ENCODE measurements around the gene SPACA6. TPM values are rescaled to one million over a fixed set of nuclear protein-coding genes. Genes with fewer than 3 reads are reported as not detected.

Gene SPACA6
- total and polyA plus RNA-seq, 4 donors = 0.92 to 2.5 (median 1.3) TPM

GRCh38 chr19:51692468-51692867 lies 662 bp upstream of the SPACA6 start:
- H3K4me1 ChIP-seq (ENCODE audit: control insufficient read depth in 4 of 4, insufficient read depth in 4 of 4, low read length in 3 of 4) = peaks cover 0 to 6% (median 1%) of the 10 kb centered on the region in 4 donors
- no peak for DNase-seq (ENCODE audit: low spot score)
- no peaks in the 10 kb centered on the region for H3K36me3 ChIP-seq (ENCODE audit: control insufficient read depth in 4 of 4, insufficient read depth in 3 of 4, low read depth in 1 of 4, low read length in 3 of 4)
- no peak overlapping the region for H3K4me3 ChIP-seq (ENCODE audit: low read depth in 1 of 3, low read length in 3 of 3)
- no peak overlapping the region for H3K9ac ChIP-seq (ENCODE audit: low read depth in 1 of 2, low read length in 2 of 2)
- H3K27me3 ChIP-seq (ENCODE audit: control insufficient read depth in 4 of 4, insufficient read depth in 4 of 4, low read length in 3 of 4) = peaks cover 0 to 11% (median 1%) of the 10 kb centered on the region in 4 donors
- 85% methylated on average over 18 of the region's 18 CpGs for WGBS
- no peak overlapping the region for H3K27ac ChIP-seq (ENCODE audit: low read depth in 1 of 2, low read length in 2 of 2)
- no peaks in the 10 kb centered on the region for H3K9me3 ChIP-seq (ENCODE audit: control insufficient read depth in 4 of 4, low read length in 3 of 4)
- no peak for TF ChIP-seq REST (IDR thresholded peaks at IDR 0.05)
- no peak for TF ChIP-seq RAD21 (IDR thresholded peaks at IDR 0.05)
- TF ChIP-seq ZBTB33 (IDR thresholded peaks at IDR 0.05) = no peak
- TF ChIP-seq RXRA (IDR thresholded peaks at IDR 0.05) = no peak
- no peak for TF ChIP-seq TAF1 (conservative IDR thresholded peaks at IDR 0.05)
- TF ChIP-seq EGR1 (IDR thresholded peaks at IDR 0.05; ENCODE audit: low read depth in 2 of 2) = no peak
- TF ChIP-seq HNF4A (conservative IDR thresholded peaks at IDR 0.05) = no peak

- TF ChIP-seq HNF4A (conservative IDR thresholded peaks at IDR 0.05) (no peak), HNF4G (IDR thresholded peaks at IDR 0.05) (no peak), RXRA (IDR thresholded peaks at IDR 0.05) (no peak), CTCF (IDR thresholded peaks at IDR 0.05; ENCODE audit: low read depth, low read length, missing input control) (no peak), SP1 (IDR thresholded peaks at IDR 0.05) (no peak), RAD21 (IDR thresholded peaks at IDR 0.05) (no peak), JUND (IDR thresholded peaks at IDR 0.05) (no peak), TAF1 (conservative IDR thresholded peaks at IDR 0.05) (no peak), ZBTB33 (IDR thresholded peaks at IDR 0.05) (no peak), EGR1 (IDR thresholded peaks at IDR 0.05; ENCODE audit: low read depth in 2 of 2) (no peak), ATF3 (IDR thresholded peaks at IDR 0.05) (no peak), MAX (IDR thresholded peaks at IDR 0.05) (no peak), FOXA1 (IDR thresholded peaks at IDR 0.05) (no peak)
- DNase-seq (ENCODE audit: low spot score) = no peak
- Histone ChIP-seq H3K27ac (ENCODE audit: low read depth in 1 of 2, low read length in 2 of 2) (no peak overlapping the region), H3K9ac (ENCODE audit: low read depth in 1 of 2, low read length in 2 of 2) (no peak overlapping the region), H3K36me3 (ENCODE audit: control insufficient read depth in 4 of 4, insufficient read depth in 3 of 4, low read depth in 1 of 4, low read length in 3 of 4) (no peaks in the 10 kb centered on the region), H3K9me3 (ENCODE audit: control insufficient read depth in 4 of 4, low read length in 3 of 4) (peaks cover 0 to 5% (median 0%) of the 10 kb centered on the region in 4 donors), H3K4me1 (ENCODE audit: control insufficient read depth in 4 of 4, insufficient read depth in 4 of 4, low read length in 3 of 4) (peaks cover 0 to 6% (median 1%) of the 10 kb centered on the region in 4 donors), H3K27me3 (ENCODE audit: control insufficient read depth in 4 of 4, insufficient read depth in 4 of 4, low read length in 3 of 4) (peaks cover 0 to 6% (median 0%) of the 10 kb centered on the region in 4 donors), H3K4me3 (ENCODE audit: low read depth in 1 of 3, low read length in 3 of 3) (no peak overlapping the region)
- 56% methylated on average over 2 of the region's 2 CpGs for WGBS
Observed at GRCh38 chr19:51693819-51694218, 689 bp downstream of the SPACA6 start.
